HG03139 (cell line): ENCODE data around the gene TPSB2.

Source experiments
- ATAC-seq: cut with Tn5 transposase; IDR thresholded peaks from one replicate; pipeline ENCODE4 v1.9.1; 2021; ENCODE audit not compliant: unreplicated experiment

The TPSB2 gene

DNA sequence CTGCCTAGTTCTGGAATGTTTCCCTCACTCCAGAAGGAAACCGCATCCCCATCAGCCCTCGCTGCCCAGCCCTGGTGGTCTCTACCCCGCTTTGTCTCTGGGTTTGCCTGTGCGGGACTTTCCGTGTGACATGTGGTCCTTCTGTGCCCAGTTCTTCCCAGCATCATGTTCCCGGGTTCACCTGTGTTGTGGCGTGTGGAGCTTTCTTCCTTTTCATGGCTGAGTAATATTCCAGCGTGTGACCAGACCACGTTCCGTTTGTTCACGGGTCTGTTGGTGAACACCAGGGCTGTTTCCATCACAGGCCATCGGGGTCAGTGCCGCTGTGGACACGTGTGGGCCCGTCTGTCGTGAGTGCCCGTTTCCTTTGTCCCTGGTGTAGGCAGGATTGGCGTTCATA lies 45.0 kb downstream of the TPSB2 start:
- no peak for ATAC-seq

DNA sequence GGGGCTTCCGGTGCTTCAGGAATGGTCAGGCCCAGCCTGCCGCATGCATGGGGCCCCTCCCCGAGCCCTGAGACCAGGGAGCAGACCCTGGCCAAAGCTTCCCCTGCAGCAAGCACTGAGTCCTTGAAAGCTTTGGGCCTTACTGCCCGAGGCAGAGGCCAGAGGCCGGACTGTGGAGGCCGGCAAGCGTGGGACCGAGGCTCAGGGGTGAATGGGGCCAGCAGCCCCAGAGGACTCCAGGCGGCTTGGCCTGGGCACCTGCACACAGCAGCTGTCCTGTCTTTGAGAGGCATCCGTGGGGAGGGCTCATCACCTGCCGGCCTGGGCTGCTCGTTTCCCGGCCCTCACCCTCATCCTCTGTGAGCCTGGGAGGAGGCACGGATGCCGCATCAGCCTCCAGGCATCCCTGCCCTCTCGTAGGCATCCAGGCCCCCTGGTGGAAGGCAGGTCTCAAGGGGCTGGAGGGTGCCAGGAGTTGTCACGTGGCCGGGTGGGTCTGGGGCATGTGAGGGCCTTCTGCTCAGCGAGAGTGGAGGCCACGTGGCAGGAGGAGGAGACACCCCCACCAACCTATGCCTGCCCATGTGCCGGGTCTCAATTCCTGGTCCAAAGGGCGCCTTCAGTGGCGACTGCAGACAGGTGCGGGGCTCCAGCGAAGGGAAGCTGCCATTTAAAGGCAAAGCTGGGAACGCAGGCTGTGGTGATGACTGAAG lies 45.7 kb downstream of the TPSB2 start:
- ATAC-seq = no peak

DNA sequence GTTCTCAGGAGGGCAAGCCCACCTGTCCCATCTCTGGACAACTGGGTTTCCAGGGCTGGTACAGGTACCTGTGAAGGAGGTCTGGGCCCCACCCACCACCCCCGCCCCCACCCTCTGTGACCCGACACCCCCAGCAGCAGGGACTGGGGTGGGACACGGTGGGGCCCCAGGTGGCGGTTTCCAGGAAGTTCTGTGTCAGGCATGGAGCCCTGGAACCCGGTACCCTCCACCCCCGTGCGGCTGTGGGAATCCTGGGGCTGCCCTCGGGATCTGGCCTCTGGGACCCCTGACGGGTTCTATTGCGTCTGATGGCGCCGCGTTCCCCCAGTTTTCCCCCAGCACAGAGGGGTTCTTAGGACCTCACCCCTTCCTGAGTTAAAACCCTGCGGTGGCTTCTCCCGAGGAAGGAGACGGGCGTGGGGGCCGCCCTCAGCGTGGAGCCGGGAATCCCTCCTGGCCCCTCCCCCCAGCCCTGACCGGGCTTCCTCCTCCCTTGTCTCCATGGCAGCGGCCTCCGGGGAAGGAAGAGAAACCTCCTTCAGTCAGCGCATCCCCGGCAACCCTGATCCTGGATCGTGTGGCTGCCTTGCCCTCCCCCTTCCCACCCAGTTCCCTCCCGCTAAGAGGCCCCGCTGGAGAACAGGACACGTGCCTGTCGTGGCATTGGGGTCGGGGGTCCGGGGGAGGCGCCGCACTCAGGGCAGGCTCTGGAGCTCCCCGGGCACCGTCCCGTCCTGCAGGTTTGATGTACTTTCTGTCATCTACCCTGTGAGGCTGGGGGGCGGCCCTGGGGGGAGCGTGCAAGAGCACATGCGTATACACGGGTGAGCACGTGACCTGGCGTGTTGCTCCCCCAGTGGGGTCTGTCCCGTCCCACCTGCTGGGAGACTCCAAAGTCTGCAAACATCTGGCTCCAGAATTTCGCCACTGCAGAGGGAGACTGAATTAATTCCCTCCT lies 46.8 kb downstream of the TPSB2 start:
- no peak for ATAC-seq

DNA sequence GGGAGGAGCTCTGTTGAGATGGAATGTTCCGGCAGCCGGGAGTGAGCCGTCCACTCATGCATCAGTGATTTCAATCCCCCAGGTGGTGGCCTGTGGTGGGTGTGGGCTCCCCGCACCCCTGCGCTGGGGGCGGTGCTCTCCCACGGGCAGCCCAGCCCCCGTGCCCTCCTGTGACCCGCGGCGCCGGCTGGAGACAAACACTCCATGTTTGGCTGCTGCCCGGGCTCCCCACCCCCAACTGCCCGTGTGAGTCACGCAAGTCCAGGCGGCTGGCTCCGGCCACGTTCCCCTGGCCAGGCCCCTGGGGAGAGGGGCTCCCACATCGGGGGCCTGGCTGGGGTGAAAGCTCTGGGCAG lies 47.7 kb downstream of the TPSB2 start:
- no peak for ATAC-seq

GRCh38 chr16:1181404-1182315 lies 48.3 kb downstream of the TPSB2 start:
- ATAC-seq = no peak

- no peak for ATAC-seq
These were observed 49.2 kb downstream of the TPSB2 start for GRCh38 chr16:1180549-1181403.
